HUDEP-2 (cell line): ENCODE data around the gene REV3L.
"Not testable (repeated sequence)": the region's sequence is repeated elsewhere in the genome, so short reads cannot be mapped to it uniquely, and the experiment has no call there.

Source experiments
- DNase-seq, 76 experiments: peaks; one replicate each; lab custom pipeline; 2025; ENCODE audit not compliant: unreplicated experiment in 76 of 76; lab: John Stamatoyannopoulos, UW

REV3L gene

GRCh38 chr6:111494951-111495635, 12.1 kb upstream of the REV3L start:
- no peak for DNase-seq

DNA sequence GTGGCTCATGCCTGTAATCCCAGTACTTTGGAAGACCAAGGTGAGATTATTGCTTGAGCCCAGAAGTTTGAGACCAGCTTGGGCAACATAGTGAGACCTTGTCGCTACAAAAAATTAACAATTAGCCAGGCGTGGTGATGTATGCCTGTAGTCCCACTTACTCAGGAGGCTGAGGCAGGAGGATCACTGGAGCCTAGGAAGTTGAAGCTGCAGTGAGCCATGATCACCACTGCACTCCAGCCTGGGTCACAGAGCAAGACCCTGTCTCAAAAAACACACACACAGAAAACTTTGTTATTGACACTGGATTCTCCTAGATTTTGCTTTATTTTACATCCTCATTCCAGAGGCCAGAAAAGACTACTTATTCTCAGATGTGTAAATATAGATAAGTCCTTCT, 9.5 kb upstream of the REV3L start:
- no peak for DNase-seq

DNA sequence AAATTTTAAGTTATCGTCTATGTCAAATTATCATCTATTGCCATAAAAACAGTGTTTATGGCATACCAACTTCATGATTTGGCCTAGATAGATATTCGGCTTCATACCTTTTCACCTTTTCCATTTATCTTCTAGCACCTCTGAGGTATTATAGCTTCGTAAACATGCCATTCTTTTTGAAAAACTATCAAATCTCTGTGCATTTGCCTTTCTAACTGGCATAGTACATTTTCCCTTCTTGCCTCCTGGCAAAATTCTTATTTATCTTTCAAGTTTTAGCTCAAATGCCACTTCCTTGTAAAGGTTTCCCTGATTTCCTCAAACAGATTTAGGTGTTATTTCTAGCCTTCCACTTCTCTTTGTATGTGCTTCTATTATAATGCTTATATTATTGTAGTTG, 7.0 kb upstream of the REV3L start:
- DNase-seq = no peak

DNA sequence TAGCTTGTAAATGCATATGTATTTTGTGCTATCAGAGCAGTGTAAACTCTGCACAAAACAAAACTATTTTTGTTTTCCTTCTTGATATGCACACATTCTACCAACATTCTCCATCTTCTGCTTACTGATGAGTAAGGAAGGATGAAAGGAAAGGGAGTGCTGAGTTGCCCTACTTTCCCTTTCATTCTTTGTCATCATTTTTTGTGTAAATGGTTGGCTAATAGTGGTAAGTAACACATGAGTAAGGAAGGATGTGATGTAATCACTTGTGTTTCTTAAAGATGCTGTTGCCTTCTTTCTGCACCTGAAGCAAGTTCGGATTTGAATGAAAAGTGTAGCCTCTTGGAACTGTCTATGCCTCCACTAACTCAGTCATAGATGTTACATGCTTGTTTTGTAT, 4.6 kb upstream of the REV3L start:
- DNase-seq = no peak

- DNase-seq = no peak
These were observed 3.9 kb upstream of the REV3L start for GRCh38 chr6:111486921-111487320.

GRCh38 chr6:111486475-111486874, 3.5 kb upstream of the REV3L start:
- DNase-seq = no peak

DNA sequence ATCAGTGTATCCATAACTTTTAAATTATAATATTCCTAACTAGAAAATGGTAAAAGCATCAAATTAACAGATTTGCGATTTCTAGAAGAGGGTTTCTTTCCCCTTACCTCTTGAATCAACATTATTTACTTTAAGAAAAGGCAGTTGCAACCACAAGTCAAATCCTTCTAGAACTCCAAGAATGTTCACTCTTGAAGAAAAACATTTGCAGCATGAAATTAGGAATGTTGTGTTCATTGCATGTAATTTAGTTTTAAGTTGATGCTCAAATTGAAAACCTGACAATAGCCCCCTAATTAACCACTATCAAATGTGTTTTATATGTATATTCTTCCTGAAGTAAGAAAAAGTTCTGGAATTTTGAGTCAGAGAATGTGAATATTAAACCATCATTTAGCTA, 2.3 kb upstream of the REV3L start:
- DNase-seq = no peak

- DNase-seq = peak in 5 of 76 experiments; percentile 27 to 52 (median 47)
These were observed 1.6 kb upstream of the REV3L start for GRCh38 chr6:111484633-111484930.

- peak in 75 of 76 experiments; percentile 40 to 96 (median 88) for DNase-seq
These were observed 966 bp upstream of the REV3L start for GRCh38 chr6:111483736-111484632.

GRCh38 chr6:111482188-111482958, 645 bp downstream of the REV3L start:
- peak in 49 of 76 experiments; percentile 22 to 85 (median 53) for DNase-seq

DNA sequence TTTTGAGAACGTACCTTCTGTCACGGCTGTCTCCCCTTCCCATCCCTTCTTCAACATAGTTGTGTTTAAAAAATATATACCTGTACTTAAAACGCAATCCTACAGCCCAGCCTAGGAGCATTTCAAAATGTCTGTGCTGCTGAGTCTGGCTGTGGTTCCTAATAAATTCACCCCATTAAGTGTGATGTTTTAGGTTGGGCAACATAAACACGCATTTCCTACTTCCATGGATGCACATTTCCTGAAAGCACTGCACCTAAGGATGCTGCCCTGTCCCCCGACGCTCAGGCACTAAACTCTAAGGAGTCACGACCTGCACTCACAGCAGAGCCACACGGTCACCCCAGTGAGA, 1.2 kb downstream of the REV3L start:
- DNase-seq = peak in 2 of 76 experiments; percentile 43 to 48

- DNase-seq = peak in 10 of 76 experiments; percentile 19 to 44 (median 25)
These were observed 1.8 kb downstream of the REV3L start for GRCh38 chr6:111480988-111481822.

GRCh38 chr6:111478749-111479148, 4.3 kb downstream of the REV3L start:
- peak in 24 of 76 experiments; percentile 21 to 64 (median 40) for DNase-seq

- DNase-seq = no peak
These were observed 4.9 kb downstream of the REV3L start for GRCh38 chr6:111478064-111478476.

GRCh38 chr6:111477481-111477938, 5.5 kb downstream of the REV3L start:
- DNase-seq = peak in 1 of 76 experiments; percentile 7

DNA sequence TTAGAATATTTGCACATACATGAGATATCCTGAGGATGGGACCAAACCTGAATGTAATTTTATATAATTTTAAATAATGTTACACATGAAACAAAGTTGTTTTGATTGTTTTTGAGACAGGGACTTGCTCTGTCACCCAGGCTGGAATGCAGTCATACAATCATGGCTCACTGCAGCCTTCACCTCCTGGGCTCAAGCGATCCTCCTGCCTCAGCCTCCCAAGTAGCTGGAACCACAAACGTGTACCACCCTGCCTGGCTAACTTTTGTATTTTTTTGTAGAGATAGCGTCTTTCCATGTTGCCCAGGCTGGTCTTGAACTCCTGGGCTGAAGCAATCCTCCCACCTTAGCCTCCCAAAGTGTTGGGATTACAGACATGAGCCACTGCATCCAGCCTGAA, 7.0 kb downstream of the REV3L start:
- DNase-seq = not testable (repeated sequence)

DNA sequence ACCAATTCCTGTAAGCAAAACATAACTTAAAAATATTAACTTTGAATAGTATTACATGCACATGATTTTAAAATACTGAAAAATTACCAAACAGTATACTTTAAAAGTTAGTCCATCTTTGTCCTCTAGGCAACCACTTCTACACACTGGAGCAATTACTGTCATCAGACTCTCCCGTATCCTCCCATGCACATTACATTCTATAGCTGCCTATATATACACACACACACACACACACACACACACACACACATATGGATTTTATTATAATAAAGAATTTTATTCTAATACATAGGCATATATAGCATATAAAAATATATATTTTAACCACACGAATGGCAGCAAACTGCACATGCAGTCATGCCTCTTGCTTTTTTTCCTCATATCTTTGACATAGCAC, 8.2 kb downstream of the REV3L start:
- no peak for DNase-seq

DNA sequence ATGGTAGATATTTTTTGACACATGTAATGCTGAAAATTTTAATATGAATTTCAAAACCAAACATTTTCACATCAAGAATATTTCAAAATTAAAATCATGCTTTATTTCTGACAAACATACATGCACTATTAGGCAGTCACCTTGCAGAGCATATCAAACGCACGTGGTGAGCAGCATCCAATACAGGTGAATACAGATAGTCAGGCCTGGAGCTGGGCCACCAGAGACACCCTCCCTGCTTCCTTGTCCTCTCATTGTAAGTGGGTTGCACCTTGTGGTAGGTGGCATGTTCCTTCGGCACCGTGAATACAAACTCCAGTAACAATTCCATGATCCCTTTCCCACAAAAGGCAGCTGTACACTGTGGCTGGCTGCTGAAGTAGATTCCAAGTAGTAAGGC, 8.9 kb downstream of the REV3L start:
- DNase-seq = no peak

GRCh38 chr6:111472933-111473435, 10.0 kb downstream of the REV3L start:
- no peak for DNase-seq

GRCh38 chr6:111471958-111472357, 11.1 kb downstream of the REV3L start:
- DNase-seq = no peak
